MM.1S (cell line): ENCODE results near the gene AUTS2.

ENCODE experiments used
- CTCF ChIP-seq: fragments of 300-600 bp; sonication (generic); IDR thresholded peaks from 2 replicates; pipeline ENCODE4 v1.5.1; 2016; ENCODE audit warnings: antibody characterized with exemption, low read length, mixed read lengths
- EZH2 ChIP-seq: fragments of 300-600 bp; sonication (generic); optimal IDR thresholded peaks from 2 replicates; pipeline ENCODE3; 2017; ENCODE audit warnings: low read depth, mild to moderate bottlenecking, antibody characterized with exemption, low read length, mixed read lengths
- EZH2phosphoT487 ChIP-seq: fragments of 300-600 bp; sonication (generic); IDR thresholded peaks from 2 replicates; pipeline ENCODE4 v1.6.1; 2018; ENCODE audit warnings: antibody characterized with exemption, low read length

DNA sequence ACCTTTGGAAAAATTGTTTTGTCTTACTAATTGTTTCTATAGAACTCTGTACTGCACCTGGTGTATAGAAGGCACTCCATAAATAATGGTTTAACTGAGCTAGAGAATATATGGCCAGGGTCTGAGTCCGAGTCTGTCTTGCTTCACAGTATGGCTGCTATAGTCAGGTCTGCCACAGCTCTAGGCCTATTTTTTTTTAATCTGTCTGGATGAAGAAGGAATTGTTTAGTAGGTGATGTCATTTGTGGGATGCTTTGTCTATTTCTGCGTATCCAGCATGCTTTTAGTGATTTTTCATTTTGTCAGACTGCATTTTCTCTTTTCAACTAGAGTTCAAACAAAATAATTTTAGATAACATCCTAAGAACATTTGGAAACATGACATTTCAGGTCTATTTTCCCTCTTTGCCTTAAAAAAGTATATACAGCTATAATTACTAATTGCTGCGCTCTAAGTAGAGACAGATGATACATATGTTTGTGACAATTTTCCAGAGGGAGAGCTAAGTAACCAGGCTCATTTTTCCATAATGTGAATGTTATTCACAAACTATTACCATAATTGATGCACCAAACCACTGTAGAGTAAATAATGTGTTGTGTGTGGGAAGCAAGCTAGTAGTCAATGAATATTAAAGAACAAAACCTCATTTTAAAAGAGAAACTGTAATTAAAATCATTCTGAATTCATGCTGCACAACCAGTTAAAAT is 361.7 kb downstream of the AUTS2 start:
- TF ChIP-seq CTCF (no peak), EZH2 (no peak), EZH2phosphoT487 (no peak)
